RWPE1 (cell line): ENCODE data around the gene PDK1.

Experiments
- CTCF ChIA-PET: fragments of 350-600 bp; sonication (Branson Sonifier 250); formaldehyde crosslinking; extraction: SDS; loops from one replicate; lab custom pipeline; 2021; lab: Yijun Ruan, JAX
- POLR2A ChIA-PET: fragments of 400-600 bp; formaldehyde crosslinking; extraction: SDS; loops from one replicate; lab custom pipeline; 2020; ENCODE audit warnings: antibody characterized with exemption; ENCODE audit not compliant: low non-redundant PET; lab: Yijun Ruan, JAX
- DNase-seq: peaks from one replicate; pipeline ENCODE4 v3.0.0; 2012; ENCODE audit warnings: low spot score
- H3K27ac ChIP-seq: fragments of 450-650 bp; 2 replicates; pipeline ENCODE4 v1.5.1; 2017
- TF ChIP-seq, protein P1 (sequence below): fragments of 450-650 bp; conservative IDR thresholded peaks from 2 replicates; pipeline ENCODE4 v1.5.1; 2017; ENCODE audit warnings: low read depth, mild to moderate bottlenecking

The PDK1 gene

DNA sequence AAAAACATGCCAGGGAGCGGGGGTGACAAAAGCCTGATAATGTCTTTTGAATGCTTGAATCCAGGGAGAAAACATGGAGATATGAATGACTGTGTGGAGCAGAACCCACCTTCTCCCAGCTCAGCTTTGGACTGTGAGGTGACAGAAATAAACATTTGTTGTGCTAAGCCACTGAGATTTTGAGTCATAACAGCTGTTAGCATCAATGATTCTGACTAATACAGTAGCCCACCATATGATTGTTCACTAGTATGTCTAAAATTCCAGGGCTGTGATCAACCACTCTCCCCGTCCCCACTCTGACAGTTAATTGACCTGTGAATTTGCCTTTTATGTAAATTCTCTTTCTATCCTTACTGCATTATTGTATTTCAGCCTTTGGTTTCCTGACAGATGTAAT, 69.1 kb downstream of the PDK1 start:
- H3K27ac ChIP-seq, result no peak overlapping the region
- TF ChIP-seq, protein P1, sequence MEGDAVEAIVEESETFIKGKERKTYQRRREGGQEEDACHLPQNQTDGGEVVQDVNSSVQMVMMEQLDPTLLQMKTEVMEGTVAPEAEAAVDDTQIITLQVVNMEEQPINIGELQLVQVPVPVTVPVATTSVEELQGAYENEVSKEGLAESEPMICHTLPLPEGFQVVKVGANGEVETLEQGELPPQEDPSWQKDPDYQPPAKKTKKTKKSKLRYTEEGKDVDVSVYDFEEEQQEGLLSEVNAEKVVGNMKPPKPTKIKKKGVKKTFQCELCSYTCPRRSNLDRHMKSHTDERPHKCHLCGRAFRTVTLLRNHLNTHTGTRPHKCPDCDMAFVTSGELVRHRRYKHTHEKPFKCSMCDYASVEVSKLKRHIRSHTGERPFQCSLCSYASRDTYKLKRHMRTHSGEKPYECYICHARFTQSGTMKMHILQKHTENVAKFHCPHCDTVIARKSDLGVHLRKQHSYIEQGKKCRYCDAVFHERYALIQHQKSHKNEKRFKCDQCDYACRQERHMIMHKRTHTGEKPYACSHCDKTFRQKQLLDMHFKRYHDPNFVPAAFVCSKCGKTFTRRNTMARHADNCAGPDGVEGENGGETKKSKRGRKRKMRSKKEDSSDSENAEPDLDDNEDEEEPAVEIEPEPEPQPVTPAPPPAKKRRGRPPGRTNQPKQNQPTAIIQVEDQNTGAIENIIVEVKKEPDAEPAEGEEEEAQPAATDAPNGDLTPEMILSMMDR, result no peak
- POLR2A ChIA-PET, result no interaction called here
- CTCF ChIA-PET, result no interaction called here
- DNase-seq, result no peak

DNA sequence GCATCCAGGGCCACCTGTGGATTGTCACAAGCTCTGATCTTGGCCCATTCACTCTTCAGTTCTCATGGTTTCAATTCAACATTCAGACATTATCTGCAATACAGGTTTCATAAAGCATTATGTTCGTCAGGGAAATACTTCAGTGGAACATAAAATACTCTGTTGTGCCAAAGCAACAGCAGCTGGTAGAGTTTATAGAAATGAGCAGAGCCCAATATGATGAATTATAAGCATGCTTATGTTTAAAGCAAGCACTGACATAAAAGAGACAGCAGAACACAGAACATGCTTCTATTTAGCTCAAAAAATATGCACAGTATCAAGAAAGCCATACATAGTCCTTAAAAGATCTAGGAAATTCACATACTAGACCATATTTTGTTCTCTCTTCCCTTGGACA, 71.3 kb downstream of the PDK1 start:
- no peak for DNase-seq
- TF ChIP-seq, protein P1, result no peak
- CTCF ChIA-PET, result interaction anchor here (1.2 kb wide), 1 partner anchor 83 kb away, joined by 3 read pairs; no protein-coding TSS in a partner anchor
- POLR2A ChIA-PET, result no interaction called here
- no peak overlapping the region for H3K27ac ChIP-seq

DNA sequence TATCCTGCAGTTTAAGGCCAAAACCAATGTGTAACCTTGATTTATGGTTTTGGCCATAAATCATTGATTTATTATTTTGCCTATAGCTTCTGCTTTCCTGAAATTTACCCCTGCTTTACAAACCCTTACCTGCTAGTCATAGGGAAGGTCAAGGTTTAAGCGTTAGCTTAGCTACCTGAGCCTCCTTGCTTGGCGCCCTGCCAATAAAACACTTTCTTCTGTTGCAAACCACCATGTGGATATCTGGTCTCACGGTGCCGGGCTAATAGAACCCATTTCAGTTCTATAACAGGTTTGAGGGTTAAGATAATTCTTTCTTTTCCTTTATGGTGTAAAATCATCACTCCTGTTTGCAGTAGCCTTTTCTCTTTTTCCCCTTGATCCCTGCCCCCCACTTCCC, 72.2 kb downstream of the PDK1 start:
- TF ChIP-seq, protein P1, result no peak
- H3K27ac ChIP-seq, result no peak overlapping the region
- POLR2A ChIA-PET, result no interaction called here
- no peak for DNase-seq
- CTCF ChIA-PET, result interaction anchor here (1.2 kb wide), 1 partner anchor 82 kb away, joined by 3 read pairs; no protein-coding TSS in a partner anchor

DNA sequence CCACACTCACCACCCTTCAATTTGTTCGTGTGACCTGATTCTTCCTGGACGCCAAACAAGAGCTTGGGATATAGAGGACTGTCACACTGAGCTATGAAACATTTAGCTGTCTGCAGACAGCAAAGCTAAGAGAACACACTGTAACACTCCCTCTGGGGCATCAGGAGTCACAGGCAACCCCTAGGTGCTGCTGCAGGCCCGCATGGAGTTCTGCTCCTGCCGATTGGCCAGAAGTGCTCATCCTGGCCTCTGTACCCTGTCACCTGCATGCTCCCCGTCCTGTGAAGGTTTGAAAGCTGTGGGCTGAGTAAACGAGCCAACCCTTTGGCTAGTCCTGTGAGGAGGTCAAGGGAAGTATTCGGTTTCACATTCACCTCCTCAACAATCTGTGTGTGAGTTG, 73.7 kb downstream of the PDK1 start:
- H3K27ac ChIP-seq, result no peak overlapping the region
- ChIA-PET CTCF (no interaction called here), POLR2A (no interaction called here)
- DNase-seq, result no peak
- TF ChIP-seq, protein P1, result no peak

DNA sequence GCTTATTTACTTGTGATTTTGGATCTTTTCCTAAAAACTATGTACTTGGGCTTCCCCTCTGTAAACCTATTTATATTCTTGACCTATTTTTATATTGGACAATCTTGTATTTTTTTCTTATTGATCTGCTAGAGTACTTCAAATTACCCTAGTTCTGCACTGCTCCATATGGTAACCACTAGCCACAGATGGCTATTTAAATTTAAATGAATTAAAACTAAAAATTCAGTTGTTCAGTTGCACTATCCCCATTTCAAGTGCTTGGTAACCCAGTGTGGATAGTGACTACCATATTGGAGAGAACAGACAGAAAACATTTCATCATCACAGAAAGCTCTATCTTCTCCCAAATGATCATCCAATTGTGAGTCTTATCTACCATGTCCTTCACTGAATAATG, 74.3 kb downstream of the PDK1 start:
- TF ChIP-seq, protein P1, result no peak
- no peak for DNase-seq
- no peak overlapping the region for H3K27ac ChIP-seq
- POLR2A ChIA-PET, result no interaction called here
- CTCF ChIA-PET, result no interaction called here

DNA sequence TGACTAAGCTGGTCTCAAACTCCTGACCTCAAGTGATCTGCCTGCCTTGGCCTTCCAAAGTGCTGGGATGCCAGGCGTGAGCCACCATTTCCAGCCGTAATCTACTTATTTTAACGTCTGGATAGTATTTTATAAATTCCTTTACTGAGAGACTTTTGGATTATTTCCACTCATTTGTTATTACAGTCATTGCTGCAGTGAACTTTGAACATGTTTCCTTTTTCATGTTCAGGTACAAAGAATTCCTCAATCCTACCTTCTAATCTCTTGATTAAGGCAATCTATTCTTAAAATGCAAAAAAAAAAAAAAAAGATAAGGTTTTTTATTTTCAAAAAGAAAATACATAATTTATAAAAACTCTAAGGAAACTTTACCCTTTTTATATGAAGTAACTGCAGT, 78.6 kb downstream of the PDK1 start:
- POLR2A ChIA-PET, result no interaction called here
- CTCF ChIA-PET, result no interaction called here
- H3K27ac ChIP-seq, result no peak overlapping the region
- DNase-seq, result no peak
- TF ChIP-seq, protein P1, result no peak

DNA sequence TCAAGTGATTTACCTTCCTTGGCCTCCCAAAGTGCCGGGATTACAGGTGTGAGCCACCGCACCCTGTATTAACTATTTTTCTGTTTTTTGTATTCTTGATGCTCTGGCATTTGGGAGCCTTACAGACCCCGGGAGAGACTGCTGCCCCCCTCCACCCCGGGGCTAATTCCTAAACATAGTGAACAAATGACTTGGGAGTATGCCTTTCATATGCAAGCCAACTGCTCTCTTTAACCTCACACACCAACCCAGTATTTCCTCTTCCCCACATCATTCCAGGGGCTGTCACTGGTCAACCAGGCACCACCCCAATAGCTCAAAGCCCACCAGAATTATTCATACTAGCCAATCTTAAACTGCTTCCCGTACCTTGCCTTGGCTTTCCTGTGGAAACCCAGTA, 79.7 kb downstream of the PDK1 start:
- CTCF ChIA-PET, result no interaction called here
- POLR2A ChIA-PET, result no interaction called here
- no peak for DNase-seq
- TF ChIP-seq, protein P1, result no peak
- no peak overlapping the region for H3K27ac ChIP-seq
